Fibroblast of skin of abdomen (primary cell): ENCODE measurements around the gene CPSF4.
"Not testable (repeated sequence)": the region's sequence is repeated elsewhere in the genome, so short reads cannot be mapped to it uniquely, and the experiment has no call there.

Experiments used
- DNase-seq: peaks from one replicate; pipeline ENCODE4 v3.0.0-alpha.2; 2013

CPSF4 gene

GRCh38 chr7:99408379-99409191 lies 30.2 kb upstream of the CPSF4 start, which contains the start of the genes BUD31 and PDAP1:
Gene BUD31, plus strand, starts transcription at chr7:99408969. Its CDS starts 2,124 bp downstream, at chr7:99411093.
Gene PDAP1, minus strand, starts transcription at chr7:99408597. Its CDS starts 49 bp downstream, at chr7:99408548.
- DNase-seq: peak; percentile 96

GRCh38 chr7:99409192-99409572 lies 29.6 kb upstream of the CPSF4 start:
- no peak for DNase-seq

GRCh38 chr7:99409806-99410205 lies 28.9 kb upstream of the CPSF4 start:
- DNase-seq: no peak

- DNase-seq: no peak
Observed at GRCh38 chr7:99410635-99411034, 28.1 kb upstream of the CPSF4 start.

GRCh38 chr7:99415513-99416127 lies 23.1 kb upstream of the CPSF4 start:
- peak; percentile 47 for DNase-seq

GRCh38 chr7:99418260-99418659 lies 20.5 kb upstream of the CPSF4 start:
- DNase-seq: no peak

- DNase-seq: no peak
Observed at GRCh38 chr7:99419323-99420021, 19.3 kb upstream of the CPSF4 start.

- DNase-seq: no peak
Observed at GRCh38 chr7:99420213-99420612, 18.5 kb upstream of the CPSF4 start.

GRCh38 chr7:99420986-99421385 lies 17.8 kb upstream of the CPSF4 start:
- DNase-seq: no peak

- DNase-seq: no peak
Observed at GRCh38 chr7:99422186-99422585, 16.6 kb upstream of the CPSF4 start.

- no peak for DNase-seq
Observed at GRCh38 chr7:99422625-99423024, 16.1 kb upstream of the CPSF4 start.

- no peak for DNase-seq
Observed at GRCh38 chr7:99424932-99425730, 13.6 kb upstream of the CPSF4 start.

GRCh38 chr7:99428972-99429566 lies 9.7 kb upstream of the CPSF4 start:
- DNase-seq: no peak

- DNase-seq: no peak
Observed at GRCh38 chr7:99429756-99430155, 9.0 kb upstream of the CPSF4 start.

- not testable (repeated sequence) for DNase-seq
Observed at GRCh38 chr7:99431756-99432540, 6.8 kb upstream of the CPSF4 start.

- DNase-seq: no peak
Observed at GRCh38 chr7:99433158-99433557, 5.6 kb upstream of the CPSF4 start.

GRCh38 chr7:99437946-99438572 lies 684 bp upstream of the CPSF4 start:
- DNase-seq: no peak

GRCh38 chr7:99440195-99440594 lies 1.5 kb downstream of the CPSF4 start:
- peak; percentile 47 for DNase-seq

GRCh38 chr7:99446096-99446495 lies 7.4 kb downstream of the CPSF4 start:
- no peak for DNase-seq

GRCh38 chr7:99447943-99448342 lies 9.2 kb downstream of the CPSF4 start:
- DNase-seq: no peak

- no peak for DNase-seq
Observed at GRCh38 chr7:99448855-99449254, 10.1 kb downstream of the CPSF4 start.
